ENCODE results near the gene SLC36A4. TPM values are rescaled to one million over a fixed set of nuclear protein-coding genes. Genes with fewer than 3 reads are reported as not detected.

Gene SLC36A4
- total and polyA plus RNA-seq, 2 of the 4 experiments (the other 2 are of a cell fraction) = 9.2 to 13.1 TPM

DNA sequence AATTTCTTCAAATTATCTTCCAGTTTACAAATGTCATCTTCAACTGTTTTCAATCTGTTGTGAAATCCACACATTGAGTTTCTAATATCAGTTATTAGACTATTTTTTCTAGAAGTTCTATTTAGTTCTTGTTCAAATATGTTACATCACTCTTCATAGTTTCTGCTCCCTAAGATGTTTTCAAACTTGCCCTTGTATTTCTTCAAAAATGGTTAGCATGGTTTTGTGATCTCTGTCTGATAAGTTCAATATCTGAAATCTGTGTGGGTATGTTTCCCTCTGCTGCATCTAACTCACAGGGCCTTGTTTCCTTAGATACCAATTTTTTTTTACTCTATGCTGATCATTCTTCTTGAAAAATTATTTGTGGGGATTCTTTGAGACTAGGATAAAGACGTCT lies 46.2 kb upstream of the SLC36A4 start:
- Histone ChIP-seq H3K9me3 (ENCODE audit: control insufficient read depth, insufficient read depth, low read length) (no peaks in the 10 kb centered on the region), H3K4ac (ENCODE audit: low read depth, low read length) (no peak overlapping the region), H2AK5ac (ENCODE audit: low read depth, low read length) (no peak overlapping the region), H3K56ac (ENCODE audit: extremely low read depth, insufficient read depth, low read length) (no peak overlapping the region), H2BK120ac (ENCODE audit: low read depth, low read length) (no peak overlapping the region), H2BK15ac (ENCODE audit: low read depth, low read length) (no peak overlapping the region), H3K4me1 (ENCODE audit: control insufficient read depth, insufficient read depth, low read length) (no peaks in the 10 kb centered on the region), H4K91ac (ENCODE audit: insufficient read depth, low read depth, low read length) (no peak overlapping the region), H3K27me3 (ENCODE audit: control insufficient read depth, insufficient read depth, low read length) (peaks cover 2% of the 10 kb centered on the region; the same call in 1 of the 2 replicates), H4K8ac (ENCODE audit: low read depth in 2 of 2, low read length in 2 of 2) (no peak overlapping the region), H3K4me2 (ENCODE audit: low read depth, low read length) (no peak overlapping the region), H3K9me1 (ENCODE audit: insufficient read depth, low read length) (no peaks in the 10 kb centered on the region), H3K27ac (ENCODE audit: insufficient read depth, low read length) (no peak overlapping the region), H3K36me3 (ENCODE audit: control insufficient read depth, insufficient read depth, low read length) (no peaks in the 10 kb centered on the region), H3K18ac (ENCODE audit: low read depth, low read length) (no peak overlapping the region), H3K14ac (replicated peaks; ENCODE audit: low read depth, low read length) (no peak overlapping the region), H3K23ac (ENCODE audit: low read depth, low read length) (no peak overlapping the region), H2BK20ac (ENCODE audit: low read depth, low read length) (no peak overlapping the region), H3K4me3 (ENCODE audit: insufficient read depth, low read depth, low read length) (no peak overlapping the region), H3K79me1 (ENCODE audit: low read depth in 1 of 2, low read length in 2 of 2) (no peaks in the 10 kb centered on the region), H3K9ac (ENCODE audit: low read depth, low read length) (no peak overlapping the region), H4K20me1 (ENCODE audit: insufficient read depth, low read length) (no peaks in the 10 kb centered on the region), H4K5ac (ENCODE audit: low read depth, low read length) (no peak overlapping the region), H2AFZ (replicated peaks; ENCODE audit: low read length, poor library complexity) (no peak overlapping the region), H2AK9ac (replicated peaks; ENCODE audit: low read depth, low read length, poor library complexity) (no peak overlapping the region), H2BK5ac (ENCODE audit: low read depth, low read length, poor library complexity, severe bottlenecking) (no peak overlapping the region)
- no TSS peak for BruUV-seq (replicated peaks)
- ATAC-seq (ENCODE audit: low read depth) (no peak), DNase-seq (no peak)
- in situ Hi-C loops (cut with MboI; ENCODE audit: low sequenced_read_pairs) = no loop called here
- POLR2A ChIA-PET (ENCODE audit: unreplicated experiment) = no interaction called here
- TF ChIP-seq CEBPB (IDR thresholded peaks at IDR 0.05; ENCODE audit: low read depth, low read length) = no peak
- no peak for TF ChIP-seq FOS (IDR thresholded peaks at IDR 0.05; ENCODE audit: low read depth, low read length)
- TF ChIP-seq RCOR1 (IDR thresholded peaks at IDR 0.05; ENCODE audit: insufficient replicate concordance, low read length) = no peak
- no peak for TF ChIP-seq BHLHE40 (IDR thresholded peaks at IDR 0.05; ENCODE audit: low read depth, low read length)
- TF ChIP-seq, protein P1, sequence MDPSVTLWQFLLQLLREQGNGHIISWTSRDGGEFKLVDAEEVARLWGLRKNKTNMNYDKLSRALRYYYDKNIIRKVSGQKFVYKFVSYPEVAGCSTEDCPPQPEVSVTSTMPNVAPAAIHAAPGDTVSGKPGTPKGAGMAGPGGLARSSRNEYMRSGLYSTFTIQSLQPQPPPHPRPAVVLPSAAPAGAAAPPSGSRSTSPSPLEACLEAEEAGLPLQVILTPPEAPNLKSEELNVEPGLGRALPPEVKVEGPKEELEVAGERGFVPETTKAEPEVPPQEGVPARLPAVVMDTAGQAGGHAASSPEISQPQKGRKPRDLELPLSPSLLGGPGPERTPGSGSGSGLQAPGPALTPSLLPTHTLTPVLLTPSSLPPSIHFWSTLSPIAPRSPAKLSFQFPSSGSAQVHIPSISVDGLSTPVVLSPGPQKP (IDR thresholded peaks at IDR 0.05; ENCODE audit: borderline replicate concordance, low read depth, low read length) = no peak
- TF ChIP-seq RAD21 (IDR thresholded peaks at IDR 0.05; ENCODE audit: low read length) = no peak
- TF ChIP-seq MXI1 (IDR thresholded peaks at IDR 0.05; ENCODE audit: borderline replicate concordance, low read depth, low read length) = no peak
- TF ChIP-seq, protein P2, sequence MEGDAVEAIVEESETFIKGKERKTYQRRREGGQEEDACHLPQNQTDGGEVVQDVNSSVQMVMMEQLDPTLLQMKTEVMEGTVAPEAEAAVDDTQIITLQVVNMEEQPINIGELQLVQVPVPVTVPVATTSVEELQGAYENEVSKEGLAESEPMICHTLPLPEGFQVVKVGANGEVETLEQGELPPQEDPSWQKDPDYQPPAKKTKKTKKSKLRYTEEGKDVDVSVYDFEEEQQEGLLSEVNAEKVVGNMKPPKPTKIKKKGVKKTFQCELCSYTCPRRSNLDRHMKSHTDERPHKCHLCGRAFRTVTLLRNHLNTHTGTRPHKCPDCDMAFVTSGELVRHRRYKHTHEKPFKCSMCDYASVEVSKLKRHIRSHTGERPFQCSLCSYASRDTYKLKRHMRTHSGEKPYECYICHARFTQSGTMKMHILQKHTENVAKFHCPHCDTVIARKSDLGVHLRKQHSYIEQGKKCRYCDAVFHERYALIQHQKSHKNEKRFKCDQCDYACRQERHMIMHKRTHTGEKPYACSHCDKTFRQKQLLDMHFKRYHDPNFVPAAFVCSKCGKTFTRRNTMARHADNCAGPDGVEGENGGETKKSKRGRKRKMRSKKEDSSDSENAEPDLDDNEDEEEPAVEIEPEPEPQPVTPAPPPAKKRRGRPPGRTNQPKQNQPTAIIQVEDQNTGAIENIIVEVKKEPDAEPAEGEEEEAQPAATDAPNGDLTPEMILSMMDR (conservative IDR thresholded peaks at IDR 0.05; ENCODE audit: low read depth, low read length) = no peak
- no peak for TF ChIP-seq MAFK (IDR thresholded peaks at IDR 0.05; ENCODE audit: low read depth, low read length)
- intact Hi-C loops (cut with micrococcal nuclease) = no loop called here
- WGBS, 2 experiments (ENCODE audit: extremely low coverage in 2 of 2, insufficient read length in 1 of 2) = no CpG with 5 or more reads among the region's 1 CpG
- CTCF ChIA-PET = no interaction called here
- dilution Hi-C loops (cut with HindIII; ENCODE audit: low sequenced_read_pairs, unreplicated experiment) = no loop called here

All from IMR-90 (cell line).